GM12878 (cell line): Measurements from ENCODE around the gene BAIAP2L1. TPM values are rescaled to one million over a fixed set of nuclear protein-coding genes. Genes with fewer than 3 reads are reported as not detected.

ENCODE experiments used
- ATAC-seq: fragments of 200-7000 bp; cut with Tn5 transposase; 3 replicates; pipeline ENCODE4 v1.9.1; 2020; ENCODE audit warnings: mild to moderate bottlenecking, moderate library complexity
- BruUV-seq: library from RNA; stranded (reverse); fragments of 400-500 nt; replicated peaks from 2 replicates; lab custom pipeline; 2021; lab: Mats Ljungman, UMichigan
- CTCF ChIA-PET: fragments of 300-600 bp; sonication (Branson Sonifier 250); formaldehyde crosslinking; extraction: SDS; loops from one replicate; lab custom pipeline; 2021; ENCODE audit warnings: inconsistent platforms; lab: Yijun Ruan, JAX
- POLR2A ChIA-PET: fragments of 350-600 bp; formaldehyde crosslinking; extraction: SDS; loops from one replicate; lab custom pipeline; 2021; ENCODE audit warnings: inconsistent platforms; lab: Charles Lee
- RAD21 ChIA-PET: fragments of 300-600 bp; sonication (Branson Sonifier 250); formaldehyde crosslinking; loops from one replicate; lab custom pipeline; 2023; ENCODE audit warnings: antibody characterized with exemption; ENCODE audit not compliant: unreplicated experiment; lab: Charles Lee
- SMC1A ChIA-PET: fragments of 300-600 bp; sonication (Branson Sonifier 250); formaldehyde crosslinking; loops from one replicate; lab custom pipeline; 2023; ENCODE audit not compliant: unreplicated experiment, uncharacterized antibody; lab: Charles Lee
- DNase-seq: peaks from one replicate; pipeline ENCODE4 v3.0.0-alpha.2; 2011; ENCODE audit warnings: low read depth, low spot score
- FAIRE-seq: peaks from 3 replicates; lab custom pipeline; 2011; peaks lifted over from hg19 to GRCh38; lab: Jason Lieb, UNC
- H2AFZ ChIP-seq: 2 replicates; pipeline ENCODE4 v1.6.0; 2011; ENCODE audit warnings: low read depth, low read length, control low read depth; ENCODE audit not compliant: control insufficient read depth
- H3K27ac ChIP-seq: 2 replicates; pipeline ENCODE4 v1.5.1; 2011; ENCODE audit warnings: control low read depth; ENCODE audit not compliant: control insufficient read depth, insufficient read depth
- H3K27me3 ChIP-seq, 2 experiments: replicated peaks in 1 of 2; 2 replicates each; pipeline versions ENCODE4 v1.6.0 to v1.6.1; 2011; ENCODE audit warnings: low read length in 1 of 2; ENCODE audit not compliant: control insufficient read depth in 2 of 2, insufficient read depth in 2 of 2
- H3K36me3 ChIP-seq, 2 experiments: 2 replicates each; pipeline ENCODE4 v1.5.1; 2011; ENCODE audit warnings: low read length in 1 of 2; ENCODE audit not compliant: control insufficient read depth in 2 of 2, insufficient read depth in 2 of 2
- H3K4me1 ChIP-seq: 2 replicates; pipeline ENCODE4 v1.6.1; 2011; ENCODE audit warnings: mild to moderate bottlenecking, low read length, moderate library complexity, mixed read lengths; ENCODE audit not compliant: control insufficient read depth, insufficient read depth
- H3K4me2 ChIP-seq: 2 replicates; pipeline ENCODE4 v1.6.0; 2011; ENCODE audit warnings: control low read depth; ENCODE audit not compliant: control insufficient read depth, insufficient read depth
- H3K4me3 ChIP-seq: fragments of 200-600 bp; sonication (generic); 2 replicates; pipeline ENCODE4 v1.5.1; 2016
- H3K79me2 ChIP-seq: 2 replicates; pipeline ENCODE4 v1.6.0; 2011; ENCODE audit warnings: low read length; ENCODE audit not compliant: control insufficient read depth, insufficient read depth
- H3K9ac ChIP-seq: 2 replicates; pipeline ENCODE4 v1.8.0; 2011; ENCODE audit warnings: low read length, control low read depth, mixed read lengths; ENCODE audit not compliant: control insufficient read depth, insufficient read depth
- H3K9me3 ChIP-seq: replicated peaks from 3 replicates; pipeline ENCODE4 v1.5.1; 2011; ENCODE audit warnings: mild to moderate bottlenecking, low read length; ENCODE audit not compliant: control insufficient read depth, insufficient read depth
- H4K20me1 ChIP-seq: 2 replicates; pipeline ENCODE4 v1.6.0; 2011; ENCODE audit not compliant: control insufficient read depth, insufficient read depth
- CBX3 ChIP-seq: fragments of 200-600 bp; sonication (generic); IDR thresholded peaks from 2 replicates; pipeline ENCODE4 v1.6.1; 2016; ENCODE audit warnings: low read depth, borderline replicate concordance
- CREM ChIP-seq: IDR thresholded peaks from 2 replicates; pipeline ENCODE4 v1.6.1; 2014; ENCODE audit warnings: antibody characterized with exemption, low read depth
- EGR1 ChIP-seq, 2 experiments: IDR thresholded peaks; 1 replicate in 1 of 2; 2 replicates in 1 of 2; pipeline ENCODE4 v1.6.1; 2011 to 2012; ENCODE audit warnings: low read depth in 2 of 2, low read length in 2 of 2, borderline replicate concordance in 1 of 2, mild to moderate bottlenecking in 1 of 2, moderate library complexity in 1 of 2
- KLF5 ChIP-seq: fragments of 450-650 bp; IDR thresholded peaks from 2 replicates; pipeline ENCODE4 v1.6.1; 2014; ENCODE audit warnings: mild to moderate bottlenecking; ENCODE audit not compliant: partially characterized antibody
- MEF2B ChIP-seq: fragments of 450-650 bp; IDR thresholded peaks from 2 replicates; pipeline ENCODE4 v1.6.1; 2018; ENCODE audit warnings: mild to moderate bottlenecking, moderate library complexity; ENCODE audit not compliant: partially characterized antibody, poor library complexity, severe bottlenecking
- MTA2 ChIP-seq: fragments of 450-650 bp; IDR thresholded peaks from 2 replicates; pipeline ENCODE4 v1.6.1; 2016; ENCODE audit warnings: low read depth, mild to moderate bottlenecking, moderate library complexity
- NBN ChIP-seq: fragments of 450-650 bp; IDR thresholded peaks from 2 replicates; pipeline ENCODE4 v1.6.1; 2016
- RELA ChIP-seq: fragments of 450-650 bp; IDR thresholded peaks from 2 replicates; pipeline ENCODE4 v1.8.0; 2014; ENCODE audit warnings: borderline replicate concordance; ENCODE audit not compliant: partially characterized antibody
- REST ChIP-seq: IDR thresholded peaks from 2 replicates; pipeline ENCODE4 v1.6.1; 2012; ENCODE audit warnings: mild to moderate bottlenecking, low read depth, low read length
- SMAD1 ChIP-seq: fragments of 450-650 bp; IDR thresholded peaks from 2 replicates; pipeline ENCODE4 v1.6.1; 2018; ENCODE audit warnings: mild to moderate bottlenecking, low read depth; ENCODE audit not compliant: partially characterized antibody
- SUZ12 ChIP-seq: fragments of 200-600 bp; sonication (generic); IDR thresholded peaks from one replicate; pipeline ENCODE4 v1.6.1; 2018; ENCODE audit warnings: antibody characterized with exemption, mild to moderate bottlenecking; ENCODE audit not compliant: unreplicated experiment
- TCF7 ChIP-seq: IDR thresholded peaks from 2 replicates; pipeline ENCODE4 v1.6.1; 2014; ENCODE audit warnings: antibody characterized with exemption, borderline replicate concordance
- WGBS: methylation state at CpG from one replicate; pipeline ENCODE4 v1.1.6; 2016; ENCODE audit warnings: low lambda C conversion rate; ENCODE audit not compliant: insufficient replicate concordance, insufficient coverage; ENCODE audit errors: missing lambda C conversion rate; 5-methylcytosine and 5-hydroxymethylcytosine counted together
- in situ Hi-C: fragments of 300-500 bp; cut with MboI; formaldehyde crosslinking; loops from 9 replicates; pipeline ENCODE4 v1.14.3; 2018; ENCODE audit warnings: mixed read lengths
- intact Hi-C: fragments of 100-400 bp; cut with micrococcal nuclease; formaldehyde crosslinking; loops from one replicate; pipeline ENCODE4 v1.14.2; 2022; ENCODE audit not compliant: unreplicated experiment
- polyA plus RNA-seq, 11 experiments: library from polyadenylated mRNA; depleted of rRNA in 4 of 11; unstranded in 6 of 11; stranded (reverse) in 5 of 11; fragments of >200 nt; fragmentation: Nextera tagmentation in 4 of 11; fragmentation: Illumina TruSeq in 1 of 11; extraction: Ambion mirVana in 4 of 11; extraction: Trizol in 1 of 11; gene quantifications; 1 replicate in 1 of 11; 2 replicates in 10 of 11; pipeline versions ENCODE4 v1.2.1 to v1.2.3, GENCODE V29; 2011 to 2016; ENCODE audit warnings: inconsistent platforms in 2 of 11, missing spikeins in 2 of 11, low read depth in 1 of 11
- total RNA-seq, 4 experiments: library from RNA; depleted of rRNA in 3 of 4; stranded (reverse); fragments of >200 nt in 3 of 4; fragmentation: Illumina TruSeq in 1 of 4; extraction: Trizol in 1 of 4; gene quantifications; 2 replicates each; pipeline versions ENCODE4 v1.2.1 to v1.2.3, GENCODE V29; 2013 to 2021

The BAIAP2L1 gene
- total and polyA plus RNA-seq, 10 of the 15 experiments (the other 5 are each of a cell fraction or from before 2014, with no cell fraction given), result 8.9 to 60.2 (median 35.7) TPM

GRCh38 chr7:98307971-98308466 is 92.9 kb downstream of the BAIAP2L1 start:
- no peak for TF ChIP-seq TCF7
- TF ChIP-seq EGR1 (IDR thresholded peaks at IDR 0.05; ENCODE audit: borderline replicate concordance in 1 of 2, low read depth in 2 of 2, low read length in 2 of 2), result no peak
- no peak for TF ChIP-seq SUZ12
- no peak for TF ChIP-seq NBN
- no peak for TF ChIP-seq RELA
- no peak for TF ChIP-seq REST
- TF ChIP-seq SMAD1, result no peak
- no peak for TF ChIP-seq CBX3
- no peak for TF ChIP-seq CREM
- TF ChIP-seq MTA2, result no peak
- no peak for TF ChIP-seq MEF2B
- TF ChIP-seq KLF5, result no peak
- TF ChIP-seq, all 136 proteins: peak for 0
- ChIA-PET POLR2A (no interaction called here), SMC1A (no interaction called here), CTCF (no interaction called here), RAD21 (no interaction called here)
- BruUV-seq, result no TSS peak
- Histone ChIP-seq H3K9me3 (no peaks in the 10 kb centered on the region), H3K27ac (no peak overlapping the region), H3K79me2 (no peaks in the 10 kb centered on the region), H4K20me1 (no peaks in the 10 kb centered on the region), H3K36me3 (peaks cover 11 to 14% of the 10 kb centered on the region in 2 experiments; a peak in 3 of 4 replicates), H3K9ac (no peak overlapping the region), H3K4me2 (no peak overlapping the region), H2AFZ (no peak overlapping the region), H3K27me3 (no peaks in the 10 kb centered on the region), H3K4me1 (no peaks in the 10 kb centered on the region), H3K4me3 (no peak overlapping the region)
- in situ Hi-C loops (no loop called here), intact Hi-C loops (no loop called here)
- FAIRE-seq (no peak), ATAC-seq (no peak), DNase-seq (no peak)
- WGBS, result 94% methylated on average over 14 of the region's 14 CpGs
